22Rv1 (cell line): ENCODE data around the gene CREG2.

Experiments
- CTCF ChIP-seq: fragments of 450-650 bp; IDR thresholded peaks from 2 replicates; pipeline ENCODE4 v1.5.1; 2017; ENCODE audit warnings: mild to moderate bottlenecking
- ZFX ChIP-seq: fragments of 450-650 bp; IDR thresholded peaks from 2 replicates; pipeline ENCODE4 v1.6.1; 2017; ENCODE audit warnings: antibody characterized with exemption, borderline replicate concordance

- TF ChIP-seq CTCF (no peak), ZFX (no peak)
Observed at GRCh38 chr2:101303688-101304087, 83.6 kb downstream of the CREG2 start.
